HEK293 (cell line): Measurements from ENCODE around the gene AFP.

Source experiments
- CTCF ChIA-PET: fragments of 350-600 bp; formaldehyde crosslinking; extraction: SDS; loops from one replicate; lab custom pipeline; 2021; ENCODE audit warnings: antibody characterized with exemption; lab: Yijun Ruan, JAX
- POLR2A ChIA-PET: fragments of 300-600 bp; formaldehyde crosslinking; extraction: SDS; loops from one replicate; lab custom pipeline; 2020; ENCODE audit warnings: antibody characterized with exemption, inconsistent platforms; lab: Yijun Ruan, JAX
- H3K27ac ChIP-seq: fragments of 200-500 bp; sonication (Bioruptor generic); 2 replicates; pipeline ENCODE4 v1.5.1; 2014; ENCODE audit warnings: low read depth, low read length, control low read depth, inconsistent platforms; ENCODE audit errors: extremely low read depth
- H3K36me3 ChIP-seq, 2 experiments: fragments of 200-500 bp in 1 of 2; sonication (Bioruptor generic) in 1 of 2; 1 replicate in 1 of 2; 2 replicates in 1 of 2; pipeline ENCODE4 v1.5.1; 2014 to 2017; ENCODE audit warnings: inconsistent platforms in 2 of 2, low read length in 2 of 2; ENCODE audit not compliant: control insufficient read depth in 2 of 2, insufficient read depth in 1 of 2
- H3K4me1 ChIP-seq: fragments of 200-500 bp; sonication (Bioruptor generic); 2 replicates; pipeline ENCODE4 v1.5.1; 2014; ENCODE audit warnings: mild to moderate bottlenecking, low read length, inconsistent platforms; ENCODE audit not compliant: control insufficient read depth, insufficient read depth
- H3K4me3 ChIP-seq: 2 replicates; pipeline ENCODE4 v1.5.1; 2011; ENCODE audit warnings: low read depth, mild to moderate bottlenecking, control low read depth, low read length, moderate library complexity
- H3K9me3 ChIP-seq: fragments of 200-500 bp; sonication (Bioruptor generic); 2 replicates; pipeline ENCODE4 v1.5.1; 2014; ENCODE audit warnings: low read depth, low read length, inconsistent platforms; ENCODE audit not compliant: control insufficient read depth, insufficient read depth
- CTCF ChIP-seq: fragments of 450-650 bp; formaldehyde crosslinking; IDR thresholded peaks from 2 replicates; pipeline ENCODE4 v1.5.1; 2016; ENCODE audit warnings: missing biosample characterization, missing genetic modification characterization
- FEZF1 ChIP-seq: fragments of 450-650 bp; formaldehyde crosslinking; IDR thresholded peaks from 2 replicates; pipeline ENCODE4 v1.5.1; 2016; ENCODE audit warnings: missing biosample characterization, missing genetic modification characterization
- HIC1 ChIP-seq: fragments of 450-650 bp; formaldehyde crosslinking; IDR thresholded peaks from 2 replicates; pipeline ENCODE4 v1.5.1; 2016; ENCODE audit warnings: missing biosample characterization, missing genetic modification characterization
- HOXC10 ChIP-seq: sonication (generic); formaldehyde crosslinking; IDR thresholded peaks from 2 replicates; pipeline ENCODE4 v1.8.1; 2023; ENCODE audit warnings: mild to moderate bottlenecking, missing genetic modification reagents
- HOXD13 ChIP-seq: sonication (generic); formaldehyde crosslinking; IDR thresholded peaks from 2 replicates; pipeline ENCODE4 v1.8.0; 2022; ENCODE audit warnings: missing genetic modification reagents, borderline replicate concordance
- IKZF3 ChIP-seq: fragments of 450-650 bp; IDR thresholded peaks from 2 replicates; pipeline ENCODE4 v1.5.0; 2018; ENCODE audit warnings: missing biosample characterization, mild to moderate bottlenecking, missing genetic modification characterization, moderate library complexity
- OVOL3 ChIP-seq: fragments of 450-650 bp; formaldehyde crosslinking; IDR thresholded peaks from 2 replicates; pipeline ENCODE4 v1.5.1; 2016; ENCODE audit warnings: missing biosample characterization, missing genetic modification characterization
- SALL2 ChIP-seq: fragments of 450-650 bp; formaldehyde crosslinking; IDR thresholded peaks from 2 replicates; pipeline ENCODE4 v1.5.0; 2017; ENCODE audit warnings: missing biosample characterization, mild to moderate bottlenecking, missing genetic modification characterization, borderline replicate concordance
- ZNF121 ChIP-seq: fragments of 450-650 bp; formaldehyde crosslinking; IDR thresholded peaks from 2 replicates; pipeline ENCODE4 v1.5.1; 2016; ENCODE audit warnings: missing biosample characterization, missing genetic modification characterization
- ZNF184 ChIP-seq: fragments of 450-650 bp; IDR thresholded peaks from 2 replicates; pipeline ENCODE4 v1.5.1; 2018; ENCODE audit warnings: missing biosample characterization, mild to moderate bottlenecking, missing genetic modification characterization
- ZNF24 ChIP-seq: fragments of 450-650 bp; formaldehyde crosslinking; IDR thresholded peaks from 2 replicates; pipeline ENCODE4 v1.5.1; 2016; ENCODE audit warnings: missing biosample characterization, missing genetic modification characterization
- ZNF350 ChIP-seq: fragments of 450-650 bp; formaldehyde crosslinking; IDR thresholded peaks from 2 replicates; pipeline ENCODE4 v1.5.0; 2017; ENCODE audit warnings: missing biosample characterization, mild to moderate bottlenecking, missing genetic modification characterization
- ZNF449 ChIP-seq: fragments of 450-650 bp; formaldehyde crosslinking; IDR thresholded peaks from 2 replicates; pipeline ENCODE4 v1.5.1; 2017; ENCODE audit warnings: missing biosample characterization, mild to moderate bottlenecking, missing genetic modification characterization, moderate library complexity
- ZNF518A ChIP-seq: fragments of 450-650 bp; formaldehyde crosslinking; conservative IDR thresholded peaks from 2 replicates; pipeline ENCODE4 v1.5.1; 2016; ENCODE audit warnings: low read depth, missing biosample characterization, missing genetic modification characterization
- ZNF521 ChIP-seq: fragments of 450-650 bp; formaldehyde crosslinking; IDR thresholded peaks from 2 replicates; pipeline ENCODE4 v1.5.1; 2017; ENCODE audit warnings: missing biosample characterization, mild to moderate bottlenecking, missing genetic modification characterization
- ZNF544 ChIP-seq: fragments of 450-650 bp; formaldehyde crosslinking; IDR thresholded peaks from 2 replicates; pipeline ENCODE4 v1.5.0; 2017; ENCODE audit warnings: missing biosample characterization, missing genetic modification characterization
- ZNF560 ChIP-seq: fragments of 450-650 bp; formaldehyde crosslinking; IDR thresholded peaks from 2 replicates; pipeline ENCODE4 v1.5.1; 2017; ENCODE audit warnings: missing biosample characterization, missing genetic modification characterization, borderline replicate concordance
- ZNF596 ChIP-seq: fragments of 450-650 bp; IDR thresholded peaks from 2 replicates; pipeline ENCODE4 v1.5.0; 2018; ENCODE audit warnings: missing biosample characterization, mild to moderate bottlenecking, missing genetic modification characterization, moderate library complexity
- ZNF776 ChIP-seq: fragments of 450-650 bp; formaldehyde crosslinking; IDR thresholded peaks from 2 replicates; pipeline ENCODE4 v1.5.0; 2017; ENCODE audit warnings: missing biosample characterization, missing genetic modification characterization, borderline replicate concordance
- ZSCAN16 ChIP-seq: fragments of 450-650 bp; formaldehyde crosslinking; IDR thresholded peaks from 2 replicates; pipeline ENCODE4 v1.5.1; 2016; ENCODE audit warnings: missing biosample characterization, missing genetic modification characterization
- ZSCAN30 ChIP-seq: fragments of 450-650 bp; IDR thresholded peaks from 2 replicates; pipeline ENCODE4 v1.5.1; 2018; ENCODE audit warnings: missing biosample characterization, mild to moderate bottlenecking, missing genetic modification characterization, moderate library complexity

Gene AFP

GRCh38 chr4:73459048-73459421, 23.0 kb downstream of the AFP start:
- Histone ChIP-seq H3K27ac (no peak overlapping the region), H3K4me3 (no peak overlapping the region), H3K36me3 (no peaks in the 10 kb centered on the region), H3K9me3 (no peaks in the 10 kb centered on the region), H3K4me1 (no peaks in the 10 kb centered on the region)
- ChIA-PET CTCF (interaction anchor here (1.8 kb wide), 1 partner anchor 13 kb away, joined by 8 read pairs; no protein-coding TSS in a partner anchor), POLR2A (no interaction called here)
- TF ChIP-seq HOXC10 (CRISPR knock-in tag) (no peak), FEZF1 (tag by site-specific recombination) (no peak), ZNF596 (tag by site-specific recombination) (no peak), ZNF776 (no peak), ZNF449 (tag by site-specific recombination) (no peak), ZNF121 (tag by site-specific recombination) (no peak), ZSCAN30 (no peak), ZSCAN16 (tag by site-specific recombination) (no peak), ZNF350 (tag by site-specific recombination) (no peak), ZNF518A (no peak), HOXD13 (CRISPR knock-in tag) (no peak), ZNF544 (tag by site-specific recombination) (no peak)

- CTCF ChIA-PET = no interaction called here
- no peak for TF ChIP-seq ZNF560
- no peak for TF ChIP-seq OVOL3 (tag by site-specific recombination)
- TF ChIP-seq, all 188 proteins: peak for 0
- POLR2A ChIA-PET = no interaction called here
- Histone ChIP-seq H3K36me3 (no peaks in the 10 kb centered on the region), H3K4me1 (no peaks in the 10 kb centered on the region), H3K27ac (no peak overlapping the region), H3K9me3 (no peaks in the 10 kb centered on the region), H3K4me3 (no peak overlapping the region)
These were observed 25.0 kb downstream of the AFP start for GRCh38 chr4:73460913-73461522.

- H3K4me1 ChIP-seq = no peaks in the 10 kb centered on the region
- H3K4me3 ChIP-seq = no peak overlapping the region
- H3K9me3 ChIP-seq = no peaks in the 10 kb centered on the region
- ChIA-PET CTCF (interaction anchor here (1.2 kb wide), 1 partner anchor 34 kb away, joined by 3 read pairs; no protein-coding TSS in a partner anchor), POLR2A (no interaction called here)
- no peak overlapping the region for H3K27ac ChIP-seq
- no peaks in the 10 kb centered on the region for H3K36me3 ChIP-seq
- no peak for TF ChIP-seq ZNF521
- TF ChIP-seq HIC1 (tag by site-specific recombination) = no peak
- TF ChIP-seq CTCF (tag by site-specific recombination) = no peak
- TF ChIP-seq SALL2 (tag by site-specific recombination) = no peak
- no peak for TF ChIP-seq OVOL3 (tag by site-specific recombination)
- TF ChIP-seq IKZF3 = no peak
- no peak for TF ChIP-seq ZNF184 (tag by site-specific recombination)
- no peak for TF ChIP-seq ZNF24 (tag by site-specific recombination)
These were observed 32.1 kb downstream of the AFP start for GRCh38 chr4:73468170-73468569.
